DMS53 treated with DMSO at 0.1 percent for 48 hours (cell line): ENCODE data around the gene GRM5.
"Not testable (repeated sequence)": the region's sequence is repeated elsewhere in the genome, so short reads cannot be mapped to it uniquely, and the experiment has no call there.

Experiments used
- DNase-seq: peaks from one replicate; lab custom pipeline; 2025; ENCODE audit not compliant: unreplicated experiment; lab: John Stamatoyannopoulos, UW

The GRM5 gene

GRCh38 chr11:88975441-88975840 is 90.3 kb downstream of the GRM5 start:
- not testable (repeated sequence) for DNase-seq

GRCh38 chr11:88972210-88972609 is 93.6 kb downstream of the GRM5 start:
- no peak for DNase-seq

GRCh38 chr11:88961621-88962020 is 104.2 kb downstream of the GRM5 start:
- DNase-seq = not testable (repeated sequence)

GRCh38 chr11:88959857-88960256 is 105.9 kb downstream of the GRM5 start:
- DNase-seq = not testable (repeated sequence)

- no peak for DNase-seq
These were observed 114.8 kb downstream of the GRM5 start for GRCh38 chr11:88950975-88951374.

- DNase-seq = not testable (repeated sequence)
These were observed 116.9 kb downstream of the GRM5 start for GRCh38 chr11:88948908-88949307.

GRCh38 chr11:88947843-88948572 is 117.8 kb downstream of the GRM5 start:
- not testable (repeated sequence) for DNase-seq

GRCh38 chr11:88929665-88930064 is 136.1 kb downstream of the GRM5 start:
- peak; percentile 11 for DNase-seq

GRCh38 chr11:88917065-88917464 is 148.7 kb downstream of the GRM5 start:
- DNase-seq = not testable (repeated sequence)

- DNase-seq = no peak
These were observed 156.3 kb downstream of the GRM5 start for GRCh38 chr11:88909500-88909899.

- not testable (repeated sequence) for DNase-seq
These were observed 164.3 kb downstream of the GRM5 start for GRCh38 chr11:88901436-88901835.

- not testable (repeated sequence) for DNase-seq
These were observed 176.9 kb downstream of the GRM5 start for GRCh38 chr11:88888855-88889254.

- peak; percentile 50 for DNase-seq
These were observed 179.0 kb downstream of the GRM5 start for GRCh38 chr11:88886796-88887195.

- DNase-seq = not testable (repeated sequence)
These were observed 183.0 kb downstream of the GRM5 start for GRCh38 chr11:88882800-88883199.

- no peak for DNase-seq
These were observed 204.2 kb downstream of the GRM5 start for GRCh38 chr11:88861618-88862017.

GRCh38 chr11:88860431-88860830 is 205.4 kb downstream of the GRM5 start:
- DNase-seq = not testable (repeated sequence)

GRCh38 chr11:88853963-88854362 is 211.8 kb downstream of the GRM5 start:
- DNase-seq = not testable (repeated sequence)

GRCh38 chr11:88851547-88851946 is 214.2 kb downstream of the GRM5 start:
- not testable (repeated sequence) for DNase-seq

- DNase-seq = not testable (repeated sequence)
These were observed 216.0 kb downstream of the GRM5 start for GRCh38 chr11:88849773-88850172.

GRCh38 chr11:88849368-88849767 is 216.4 kb downstream of the GRM5 start:
- no peak for DNase-seq

GRCh38 chr11:88846266-88846665 is 219.5 kb downstream of the GRM5 start:
- not testable (repeated sequence) for DNase-seq

- not testable (repeated sequence) for DNase-seq
These were observed 220.8 kb downstream of the GRM5 start for GRCh38 chr11:88844941-88845340.
